Right atrium auricular region (tissue), 2 donors: ENCODE measurements around the gene SIRPA. TPM values are rescaled to one million over a fixed set of nuclear protein-coding genes. Genes with fewer than 3 reads are reported as not detected.

Source experiments
- DNase-seq: peaks from one replicate; pipeline ENCODE4 v3.0.0-alpha.2; 2019; ENCODE audit warnings: low spot score
- H3K27ac ChIP-seq, 2 donors: fragments of 200-600 bp; sonication (generic); 1 replicate in 1 of 2; 2 replicates in 1 of 2; pipeline ENCODE4 v1.5.1; 2016 to 2019
- H3K27me3 ChIP-seq, 2 donors: fragments of 200-600 bp; sonication (generic); one replicate each; pipeline versions ENCODE4 v1.5.1 to v1.6.0; 2017 to 2019
- H3K36me3 ChIP-seq: fragments of 200-600 bp; sonication (generic); one replicate; pipeline ENCODE4 v1.5.1; 2016
- H3K4me1 ChIP-seq, 2 donors: fragments of 200-600 bp; sonication (generic); one replicate each; pipeline versions ENCODE4 v1.5.1 to v1.6.0; 2017 to 2019
- H3K4me3 ChIP-seq, 2 donors: fragments of 200-600 bp; sonication (generic); 1 replicate in 1 of 2; 2 replicates in 1 of 2; pipeline ENCODE4 v1.5.1; 2017 to 2019; ENCODE audit warnings: mild to moderate bottlenecking in 1 of 2, moderate library complexity in 1 of 2
- H3K9me3 ChIP-seq, 2 donors: fragments of 200-600 bp; sonication (generic); one replicate each; pipeline ENCODE4 v1.5.1; 2019
- total RNA-seq, 2 donors: library from RNA; depleted of rRNA; stranded (reverse); fragments of >200 nt; gene quantifications; one replicate each; pipeline ENCODE4 v1.1.0, GENCODE V29; 2016
- TF ChIP-seq, protein P1 (sequence below), 2 donors: fragments of 200-600 bp; sonication (generic); IDR thresholded peaks; one replicate each; pipeline ENCODE4 v1.5.1; 2019; ENCODE audit warnings: antibody characterized with exemption in 2 of 2

SIRPA gene
- total RNA-seq, 2 donors from 2014 or later: 32.4 to 58.5 TPM

DNA sequence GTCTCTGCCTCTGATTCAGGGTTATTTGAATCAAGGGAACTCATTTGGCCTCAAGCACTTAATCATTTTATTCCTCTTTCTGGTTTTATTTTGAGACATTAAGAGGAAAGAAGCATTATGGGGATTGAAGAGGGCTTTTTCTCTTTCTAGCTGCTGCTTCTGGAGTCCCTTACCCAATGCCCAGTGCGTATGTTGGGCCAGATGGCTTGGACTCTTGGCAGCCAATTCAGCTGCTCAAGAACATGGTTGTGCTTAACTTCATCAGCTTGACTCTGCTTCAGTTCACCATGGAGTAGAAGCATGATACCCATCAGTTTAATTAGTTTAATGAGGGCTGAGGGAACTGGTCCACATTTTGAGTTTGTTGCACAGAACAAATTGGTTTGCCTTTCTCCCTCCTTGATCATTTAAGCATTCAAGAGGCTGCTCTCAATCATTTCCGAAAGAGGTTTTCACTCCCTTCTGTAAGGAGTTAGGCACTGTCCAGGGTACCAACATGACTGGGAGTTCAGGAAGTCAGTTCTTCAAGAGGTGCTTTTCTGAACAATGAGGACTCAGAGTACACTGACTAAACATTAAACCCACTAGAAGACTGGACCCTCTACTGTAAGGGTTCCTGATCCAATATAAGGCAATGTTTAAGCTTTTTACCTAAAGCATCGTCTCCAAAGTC is 84.0 kb downstream of the SIRPA start:
- Histone ChIP-seq H3K4me3 (no peak overlapping the region), H3K27ac (no peak overlapping the region), H3K4me1 (no peaks in the 10 kb centered on the region), H3K36me3 (no peaks in the 10 kb centered on the region), H3K9me3 (no peaks in the 10 kb centered on the region), H3K27me3 (no peaks in the 10 kb centered on the region)
- DNase-seq: no peak
- TF ChIP-seq, protein P1, sequence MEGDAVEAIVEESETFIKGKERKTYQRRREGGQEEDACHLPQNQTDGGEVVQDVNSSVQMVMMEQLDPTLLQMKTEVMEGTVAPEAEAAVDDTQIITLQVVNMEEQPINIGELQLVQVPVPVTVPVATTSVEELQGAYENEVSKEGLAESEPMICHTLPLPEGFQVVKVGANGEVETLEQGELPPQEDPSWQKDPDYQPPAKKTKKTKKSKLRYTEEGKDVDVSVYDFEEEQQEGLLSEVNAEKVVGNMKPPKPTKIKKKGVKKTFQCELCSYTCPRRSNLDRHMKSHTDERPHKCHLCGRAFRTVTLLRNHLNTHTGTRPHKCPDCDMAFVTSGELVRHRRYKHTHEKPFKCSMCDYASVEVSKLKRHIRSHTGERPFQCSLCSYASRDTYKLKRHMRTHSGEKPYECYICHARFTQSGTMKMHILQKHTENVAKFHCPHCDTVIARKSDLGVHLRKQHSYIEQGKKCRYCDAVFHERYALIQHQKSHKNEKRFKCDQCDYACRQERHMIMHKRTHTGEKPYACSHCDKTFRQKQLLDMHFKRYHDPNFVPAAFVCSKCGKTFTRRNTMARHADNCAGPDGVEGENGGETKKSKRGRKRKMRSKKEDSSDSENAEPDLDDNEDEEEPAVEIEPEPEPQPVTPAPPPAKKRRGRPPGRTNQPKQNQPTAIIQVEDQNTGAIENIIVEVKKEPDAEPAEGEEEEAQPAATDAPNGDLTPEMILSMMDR (IDR thresholded peaks at IDR 0.05): no peak

DNA sequence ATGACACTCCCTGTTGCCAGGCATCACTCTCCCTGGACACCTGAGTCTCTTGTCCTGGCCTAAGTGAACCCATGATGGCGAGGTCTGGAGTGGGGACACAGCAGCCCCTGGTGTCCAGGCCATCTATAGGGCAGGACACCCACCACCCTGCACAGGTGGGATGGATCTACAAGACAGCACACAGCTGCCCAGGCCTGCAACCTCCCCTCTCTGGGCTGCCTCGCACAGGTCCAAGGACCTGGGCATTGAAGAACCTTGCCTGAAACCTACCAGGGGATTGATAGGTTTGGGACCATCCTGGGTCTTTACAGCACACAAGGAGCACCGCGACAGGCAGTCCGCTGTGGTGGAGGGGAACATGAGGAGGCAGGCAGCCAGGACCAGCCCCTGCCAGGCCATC is 87.5 kb downstream of the SIRPA start:
- Histone ChIP-seq H3K4me1 (no peaks in the 10 kb centered on the region), H3K27ac (no peak overlapping the region), H3K9me3 (no peaks in the 10 kb centered on the region), H3K27me3 (no peaks in the 10 kb centered on the region), H3K4me3 (no peak overlapping the region), H3K36me3 (no peaks in the 10 kb centered on the region)
- TF ChIP-seq, protein P1 (IDR thresholded peaks at IDR 0.05): no peak
- no peak for DNase-seq

DNA sequence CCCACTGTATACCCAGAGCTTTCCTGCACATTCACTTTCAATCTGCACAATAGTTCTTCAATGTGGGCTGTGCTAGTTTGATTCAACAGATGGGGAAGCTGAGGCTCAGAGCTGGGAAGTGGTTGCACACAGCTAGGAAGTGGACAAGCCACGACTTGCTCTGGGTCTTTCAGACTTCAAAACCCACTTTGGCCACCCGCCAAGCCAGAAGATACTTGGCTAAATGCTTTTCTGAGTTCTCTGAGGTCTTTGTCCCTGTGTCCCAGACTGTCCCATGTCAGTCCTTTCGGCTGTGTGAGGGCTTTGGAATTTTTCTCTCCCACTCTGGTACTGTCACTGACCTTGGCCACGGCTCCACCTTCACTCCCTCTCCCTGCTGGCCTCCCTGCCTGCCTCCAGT is 88.1 kb downstream of the SIRPA start:
- H3K4me3 ChIP-seq: no peak overlapping the region
- H3K27me3 ChIP-seq: no peaks in the 10 kb centered on the region
- TF ChIP-seq, protein P1 (IDR thresholded peaks at IDR 0.05): no peak
- no peaks in the 10 kb centered on the region for H3K4me1 ChIP-seq
- no peak overlapping the region for H3K27ac ChIP-seq
- no peak for DNase-seq
- H3K9me3 ChIP-seq: no peaks in the 10 kb centered on the region
- H3K36me3 ChIP-seq: no peaks in the 10 kb centered on the region

DNA sequence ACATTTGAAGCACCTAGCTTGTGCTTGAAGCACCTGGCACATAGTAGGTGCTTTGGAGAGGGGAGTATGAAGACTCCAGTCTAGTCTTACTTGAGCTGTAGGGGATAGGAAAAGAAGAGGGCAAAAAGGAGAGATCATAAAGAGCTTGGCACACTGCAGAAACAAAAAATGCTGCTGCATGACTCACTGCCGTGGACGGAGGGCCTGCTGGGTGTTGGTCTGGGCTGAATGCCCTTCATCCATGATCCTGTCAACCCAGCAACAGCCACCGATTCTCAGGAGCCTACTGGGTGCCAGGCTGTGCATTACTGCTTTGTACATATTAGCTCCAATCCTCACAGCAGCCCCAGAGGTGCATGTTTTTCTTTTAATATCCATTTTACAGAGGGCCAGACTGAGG is 92.6 kb downstream of the SIRPA start:
- H3K27ac ChIP-seq: no peak overlapping the region
- H3K9me3 ChIP-seq: no peaks in the 10 kb centered on the region
- no peak for DNase-seq
- no peaks in the 10 kb centered on the region for H3K36me3 ChIP-seq
- TF ChIP-seq, protein P1 (IDR thresholded peaks at IDR 0.05): no peak
- no peak overlapping the region for H3K4me3 ChIP-seq
- H3K4me1 ChIP-seq: no peaks in the 10 kb centered on the region
- no peaks in the 10 kb centered on the region for H3K27me3 ChIP-seq

Other genes starting within 250 kb of the SIRPA start
- gene SIRPG, start 237.6 kb upstream of the SIRPA start, total RNA-seq: not detected
- not detected for gene PDYN, start 98.7 kb downstream of the SIRPA start, total RNA-seq
- 10 to 100 TPM; 15.0 to 18.8 TPM for gene STK35, start 206.4 kb downstream of the SIRPA start, total RNA-seq